ENCODE results near the gene RAB19. TPM values are rescaled to one million over a fixed set of nuclear protein-coding genes. Genes with fewer than 3 reads are reported as not detected.

Gene RAB19
- total and polyA plus RNA-seq, 9 of the 15 experiments (the other 6 are each of a cell fraction or from before 2014, with no cell fraction given) = not detected

GRCh38 chr7:140391634-140392033 lies 12.2 kb upstream of the RAB19 start (continued):
- no peak for TF ChIP-seq BRF1 (IDR thresholded peaks at IDR 0.05; ENCODE audit: borderline replicate concordance, extremely low read depth, insufficient read length)
- TF ChIP-seq SMAD3 (CRISPR knock-in tag; conservative IDR thresholded peaks at IDR 0.05) = no peak; the same call in 1 of the 2 replicates
- no peak for TF ChIP-seq MEF2D (tag; conservative IDR thresholded peaks at IDR 0.05; ENCODE audit: low read depth)
- no peak for TF ChIP-seq ZNF143 (CRISPR knock-in tag; IDR thresholded peaks at IDR 0.05)
- TF ChIP-seq, protein P1, sequence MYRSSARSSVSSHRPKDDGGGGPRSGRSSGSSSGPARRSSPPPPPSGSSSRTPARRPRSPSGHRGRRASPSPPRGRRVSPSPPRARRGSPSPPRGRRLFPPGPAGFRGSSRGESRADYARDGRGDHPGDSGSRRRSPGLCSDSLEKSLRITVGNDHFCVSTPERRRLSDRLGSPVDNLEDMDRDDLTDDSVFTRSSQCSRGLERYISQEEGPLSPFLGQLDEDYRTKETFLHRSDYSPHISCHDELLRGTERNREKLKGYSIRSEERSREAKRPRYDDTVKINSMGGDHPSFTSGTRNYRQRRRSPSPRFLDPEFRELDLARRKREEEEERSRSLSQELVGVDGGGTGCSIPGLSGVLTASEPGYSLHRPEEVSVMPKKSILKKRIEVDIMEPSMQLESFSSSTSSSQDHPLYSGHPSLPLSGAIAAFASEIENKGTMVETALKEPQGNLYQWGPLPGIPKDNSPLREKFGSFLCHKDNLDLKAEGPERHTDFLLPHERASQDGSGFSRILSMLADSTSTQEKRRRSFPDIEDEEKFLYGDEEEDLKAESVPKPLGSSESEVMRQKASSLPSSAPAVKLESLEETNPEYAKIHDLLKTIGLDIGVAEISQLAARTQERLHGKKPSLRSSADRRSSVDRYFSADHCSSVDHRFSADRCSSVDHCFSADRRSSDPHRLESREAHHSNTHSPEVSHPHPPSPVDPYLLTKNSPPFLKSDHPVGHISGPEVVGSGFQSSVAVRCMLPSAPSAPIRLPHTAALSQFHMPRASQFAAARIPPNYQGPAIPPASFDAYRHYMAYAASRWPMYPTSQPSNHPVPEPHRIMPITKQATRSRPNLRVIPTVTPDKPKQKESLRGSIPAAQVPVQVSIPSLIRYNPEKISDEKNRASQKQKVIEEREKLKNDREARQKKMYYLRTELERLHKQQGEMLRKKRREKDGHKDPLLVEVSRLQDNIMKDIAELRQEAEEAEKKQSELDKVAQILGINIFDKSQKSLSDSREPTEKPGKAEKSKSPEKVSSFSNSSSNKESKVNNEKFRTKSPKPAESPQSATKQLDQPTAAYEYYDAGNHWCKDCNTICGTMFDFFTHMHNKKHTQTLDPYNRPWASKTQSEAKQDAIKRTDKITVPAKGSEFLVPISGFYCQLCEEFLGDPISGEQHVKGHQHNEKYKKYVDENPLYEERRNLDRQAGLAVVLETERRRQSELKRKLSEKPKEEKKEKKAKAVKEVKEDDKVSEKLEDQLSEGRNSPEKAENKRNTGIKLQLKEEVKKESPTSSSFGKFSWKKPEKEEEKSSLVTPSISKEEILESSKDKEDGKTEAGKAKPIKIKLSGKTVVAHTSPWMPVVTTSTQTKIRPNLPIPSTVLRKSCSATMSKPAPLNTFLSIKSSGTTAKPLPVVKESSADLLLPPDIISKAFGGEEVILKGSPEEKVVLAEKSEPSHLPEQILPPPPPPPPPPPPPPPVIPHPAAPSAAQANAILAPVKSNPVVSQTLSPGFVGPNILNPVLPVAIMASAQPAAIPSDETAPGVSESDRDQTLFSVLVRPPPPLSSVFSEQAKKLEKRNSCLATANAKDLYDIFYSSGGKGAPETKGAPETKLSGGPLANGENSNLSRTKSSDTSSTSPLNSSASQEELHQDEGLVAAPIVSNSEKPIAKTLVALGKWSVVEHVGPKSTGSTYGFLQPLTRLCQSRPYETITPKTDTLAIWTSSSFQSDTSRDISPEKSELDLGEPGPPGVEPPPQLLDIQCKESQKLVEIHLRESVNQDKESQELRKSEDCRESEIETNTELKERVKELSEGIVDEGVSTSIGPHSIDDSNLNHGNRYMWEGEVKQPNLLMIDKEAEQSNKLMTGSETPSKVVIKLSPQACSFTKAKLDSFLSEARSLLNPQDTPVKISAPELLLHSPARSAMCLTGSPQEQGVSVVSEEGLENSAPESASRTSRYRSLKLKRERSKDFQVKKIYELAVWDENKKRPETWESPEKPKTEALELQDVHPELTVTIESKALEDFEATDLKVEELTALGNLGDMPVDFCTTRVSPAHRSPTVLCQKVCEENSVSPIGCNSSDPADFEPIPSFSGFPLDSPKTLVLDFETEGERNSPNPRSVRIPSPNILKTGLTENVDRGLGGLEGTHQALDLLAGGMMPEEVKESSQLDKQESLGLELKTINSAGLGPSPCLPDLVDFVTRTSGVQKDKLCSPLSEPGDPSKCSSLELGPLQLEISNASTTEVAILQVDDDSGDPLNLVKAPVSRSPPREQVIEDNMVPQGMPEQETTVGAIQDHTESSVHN (IDR thresholded peaks at IDR 0.05; ENCODE audit: borderline replicate concordance in 1 of 2, low read depth in 1 of 2) = no peak
- peak; percentile 46; the same call in 1 of the 2 replicates for TF ChIP-seq TRIM25 (IDR thresholded peaks at IDR 0.05; ENCODE audit: borderline replicate concordance)
- TF ChIP-seq BCL6 (CRISPR knock-in tag; IDR thresholded peaks at IDR 0.05) = 0 out of 2 replicates have a peak, but pooled peaks have one; percentile 14
- TF ChIP-seq, protein P2, sequence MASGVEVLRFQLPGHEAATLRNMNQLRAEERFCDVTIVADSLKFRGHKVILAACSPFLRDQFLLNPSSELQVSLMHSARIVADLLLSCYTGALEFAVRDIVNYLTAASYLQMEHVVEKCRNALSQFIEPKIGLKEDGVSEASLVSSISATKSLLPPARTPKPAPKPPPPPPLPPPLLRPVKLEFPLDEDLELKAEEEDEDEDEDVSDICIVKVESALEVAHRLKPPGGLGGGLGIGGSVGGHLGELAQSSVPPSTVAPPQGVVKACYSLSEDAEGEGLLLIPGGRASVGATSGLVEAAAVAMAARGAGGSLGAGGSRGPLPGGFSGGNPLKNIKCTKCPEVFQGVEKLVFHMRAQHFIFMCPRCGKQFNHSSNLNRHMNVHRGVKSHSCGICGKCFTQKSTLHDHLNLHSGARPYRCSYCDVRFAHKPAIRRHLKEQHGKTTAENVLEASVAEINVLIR (CRISPR knock-in tag; IDR thresholded peaks at IDR 0.05) = no peak
- no peak for TF ChIP-seq SNIP1 (IDR thresholded peaks at IDR 0.05; ENCODE audit: low read depth)
- TF ChIP-seq SREBF2 (CRISPR knock-in tag; IDR thresholded peaks at IDR 0.05) = no peak
- peak; percentile 74; the same call in 1 of the 2 replicates for TF ChIP-seq CTBP1 (IDR thresholded peaks at IDR 0.05; ENCODE audit: borderline replicate concordance)
- TF ChIP-seq TAF1 (IDR thresholded peaks at IDR 0.05; ENCODE audit: control insufficient read depth, extremely low read depth, insufficient read depth, low read length, severe bottlenecking) = no peak
- TF ChIP-seq ZNF668 (CRISPR knock-in tag; IDR thresholded peaks at IDR 0.05) = no peak
- TF ChIP-seq ZFPM2 (CRISPR knock-in tag; IDR thresholded peaks at IDR 0.05) = no peak
- TF ChIP-seq L3MBTL2 (IDR thresholded peaks at IDR 0.05) = peak; percentile 33; the same call in 1 of the 2 replicates
